HG02642 (cell line): ENCODE results near the gene FRY.

ENCODE experiments used
- ATAC-seq: cut with Tn5 transposase; IDR thresholded peaks from one replicate; pipeline ENCODE4 v1.9.1; 2021; ENCODE audit warnings: mild to moderate bottlenecking; ENCODE audit not compliant: unreplicated experiment, poor library complexity

The FRY gene

DNA sequence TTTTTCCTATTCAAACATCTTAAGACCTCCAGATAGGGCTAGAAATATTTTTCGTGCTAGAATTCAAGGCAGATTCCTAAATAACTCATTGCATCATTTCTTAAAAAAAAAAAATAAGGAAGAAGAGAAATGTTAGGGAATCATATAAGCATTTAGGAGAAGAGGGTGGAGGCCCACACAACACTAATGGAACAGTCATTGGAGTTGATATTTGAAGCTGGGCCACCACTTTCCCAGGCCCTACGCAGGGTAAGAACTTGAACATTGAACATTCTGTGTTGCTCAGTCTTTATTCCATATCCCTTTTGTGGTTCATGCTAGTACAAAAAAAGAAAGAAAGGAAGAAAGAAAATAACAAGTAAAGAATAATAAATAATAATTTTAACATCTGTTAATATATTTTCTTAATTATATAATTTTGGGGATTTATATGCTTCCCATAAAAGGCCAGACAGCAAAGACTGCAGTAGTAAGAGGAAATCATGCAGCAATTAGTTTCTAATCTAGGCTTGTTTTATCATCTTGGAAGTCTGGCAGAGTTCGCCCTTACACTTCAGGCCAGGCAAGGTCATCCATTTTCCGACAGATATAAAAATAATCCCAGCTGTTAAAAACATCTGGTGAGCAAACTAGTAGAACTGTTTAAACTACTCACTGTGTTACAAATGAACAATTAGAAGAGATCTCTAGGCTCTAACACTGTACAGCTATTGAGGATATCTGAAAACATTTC lies 127.7 kb downstream of the FRY start:
- no peak for ATAC-seq

DNA sequence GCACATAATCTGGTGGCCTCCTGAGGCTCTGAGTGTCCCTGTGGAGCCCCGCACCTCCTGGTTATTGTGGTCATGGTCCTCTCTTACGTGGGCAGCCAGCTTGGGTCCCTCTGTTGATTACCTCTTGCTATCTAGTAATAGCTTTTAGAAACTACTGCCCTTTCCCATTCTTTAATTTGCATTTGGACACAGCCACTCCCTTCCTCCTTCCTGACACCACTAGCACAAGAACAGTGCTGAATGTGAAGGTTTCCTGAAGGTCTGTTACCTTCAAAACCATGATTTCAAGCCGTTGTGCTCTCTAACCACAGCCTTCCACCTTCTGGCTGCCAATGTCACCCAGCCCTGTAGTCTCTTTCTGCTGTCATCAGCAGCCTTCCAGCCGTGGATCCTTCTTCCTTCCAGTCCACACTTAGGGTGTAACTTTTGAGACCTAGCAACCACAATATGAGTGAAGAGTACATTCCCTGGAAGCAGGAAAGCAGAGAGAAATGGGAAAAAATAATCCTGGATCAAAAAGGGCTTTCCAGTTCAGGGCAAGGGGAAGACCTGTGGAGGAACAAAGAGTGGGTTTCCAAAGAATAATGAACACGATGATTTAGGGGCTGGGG lies 130.9 kb downstream of the FRY start:
- ATAC-seq, result no peak

DNA sequence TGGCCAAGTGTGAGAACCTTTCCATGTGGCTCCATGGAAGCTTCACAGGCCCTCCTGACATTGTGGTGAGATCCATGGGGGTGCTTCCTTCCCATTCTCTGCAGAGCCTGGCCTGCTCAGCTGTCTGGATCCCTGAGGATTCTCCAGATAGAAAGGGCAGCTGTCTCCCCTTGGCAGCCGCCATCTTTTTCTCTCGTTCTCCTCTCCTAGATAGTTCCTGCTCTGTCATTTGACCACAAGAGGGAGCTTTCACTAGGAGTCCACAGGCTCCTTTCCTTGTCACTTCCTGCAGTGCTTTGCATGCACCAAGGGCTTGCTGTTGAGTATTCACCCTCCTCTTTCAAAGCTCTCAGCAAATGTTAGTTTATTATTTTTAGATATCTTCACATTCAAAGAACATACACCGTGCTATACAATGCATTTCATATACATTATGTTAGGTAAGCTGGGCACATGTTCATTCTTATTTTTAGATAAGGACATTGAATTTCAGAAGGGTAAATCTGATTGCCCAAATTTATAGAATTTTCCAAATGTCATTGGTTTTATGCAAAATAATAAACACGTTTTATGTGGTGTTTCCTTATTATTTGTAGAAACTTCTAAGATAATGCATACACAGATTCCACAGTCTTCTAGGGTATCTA lies 133.2 kb downstream of the FRY start:
- peak; percentile 81 for ATAC-seq

DNA sequence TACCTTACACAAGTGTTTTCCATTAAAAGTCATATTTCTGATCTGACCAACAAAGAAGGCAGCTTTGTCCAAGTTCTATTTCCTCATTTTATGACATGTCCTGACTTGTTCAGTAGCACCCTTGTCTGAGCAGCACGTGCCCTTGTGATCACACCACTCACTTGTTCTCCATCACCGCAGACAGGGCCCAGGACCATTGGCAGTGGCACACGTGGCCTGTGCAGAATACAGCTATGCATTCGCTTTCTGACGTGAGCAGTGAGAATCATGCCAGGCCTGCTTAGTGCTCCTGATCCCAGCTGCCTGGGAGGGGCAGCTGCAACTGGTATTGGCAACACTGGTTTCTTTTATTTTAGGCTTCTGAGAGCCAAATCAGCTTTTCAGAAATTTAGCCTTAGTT lies 134.2 kb downstream of the FRY start:
- no peak for ATAC-seq

DNA sequence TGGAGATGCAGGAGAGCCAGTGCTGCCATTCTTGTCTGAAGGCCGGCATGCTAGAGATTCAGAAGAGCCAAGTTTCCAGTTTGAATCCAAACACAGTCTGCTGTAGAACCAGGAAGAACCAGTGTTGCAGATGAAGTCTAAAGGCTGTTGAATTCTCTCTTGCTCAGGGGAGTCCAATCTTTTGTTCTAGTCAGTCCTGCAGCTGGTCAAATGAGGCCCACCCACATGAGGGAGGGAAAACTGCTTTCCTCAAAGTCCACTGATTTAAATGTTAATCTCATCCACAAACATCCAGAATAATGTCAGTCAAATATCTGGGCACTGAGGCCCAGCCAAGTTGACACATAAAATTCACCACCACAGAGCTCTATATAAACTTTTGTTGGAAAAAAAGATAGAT lies 136.6 kb downstream of the FRY start:
- no peak for ATAC-seq

DNA sequence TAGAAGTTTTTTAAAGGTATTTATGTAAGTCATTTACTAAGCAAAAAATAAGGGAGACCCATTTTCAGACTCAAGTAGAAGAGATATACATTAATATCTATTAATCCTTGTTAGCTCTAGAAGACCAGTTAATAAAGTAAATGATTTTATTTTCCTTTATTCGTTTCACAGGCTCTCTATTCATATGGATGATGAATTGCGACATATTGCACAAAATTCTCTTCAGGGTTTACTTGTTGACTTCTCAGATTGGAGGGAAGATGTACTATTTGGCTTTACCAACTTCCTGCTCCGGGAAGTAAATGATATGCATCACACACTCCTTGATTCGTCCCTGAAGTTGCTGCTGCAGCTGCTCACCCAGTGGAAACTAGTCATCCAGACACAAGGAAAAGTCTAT lies 139.3 kb downstream of the FRY start:
- no peak for ATAC-seq

DNA sequence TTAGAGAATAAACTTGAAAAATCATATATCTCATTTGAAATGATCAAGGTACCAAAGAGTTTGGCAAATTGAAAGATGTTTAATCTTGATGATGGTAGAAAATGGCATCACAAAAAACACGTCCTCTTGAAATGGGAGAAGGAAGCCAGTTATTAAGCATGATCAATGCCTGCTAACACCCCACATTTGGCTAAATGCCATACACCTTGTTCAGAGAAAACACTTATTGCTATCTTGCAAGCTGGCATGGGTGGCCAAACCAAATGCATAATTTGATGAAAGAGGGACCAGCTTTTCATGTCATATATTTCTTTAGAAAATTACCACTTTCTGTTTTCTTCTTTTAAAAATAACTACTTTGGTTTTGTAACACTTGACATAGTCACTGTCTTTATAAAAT lies 142.3 kb downstream of the FRY start:
- ATAC-seq, result no peak

DNA sequence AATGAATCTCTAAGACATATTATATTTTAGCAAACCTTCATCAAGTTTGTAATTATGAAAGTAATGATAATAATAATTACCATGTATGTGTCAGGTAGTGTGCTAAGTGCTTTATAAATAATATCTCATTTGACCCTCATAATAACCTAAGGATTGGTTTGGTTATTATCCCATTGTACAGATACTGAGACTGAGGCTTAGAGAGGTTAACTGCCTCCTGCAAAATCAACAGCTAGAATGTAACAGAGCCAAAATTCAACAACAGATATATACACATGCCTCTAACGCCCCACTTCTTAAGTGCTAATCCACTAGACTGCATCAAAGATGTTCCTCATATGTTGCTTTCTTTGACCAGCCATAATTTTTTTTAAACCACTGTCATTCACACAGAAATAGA lies 142.8 kb downstream of the FRY start:
- ATAC-seq, result no peak

DNA sequence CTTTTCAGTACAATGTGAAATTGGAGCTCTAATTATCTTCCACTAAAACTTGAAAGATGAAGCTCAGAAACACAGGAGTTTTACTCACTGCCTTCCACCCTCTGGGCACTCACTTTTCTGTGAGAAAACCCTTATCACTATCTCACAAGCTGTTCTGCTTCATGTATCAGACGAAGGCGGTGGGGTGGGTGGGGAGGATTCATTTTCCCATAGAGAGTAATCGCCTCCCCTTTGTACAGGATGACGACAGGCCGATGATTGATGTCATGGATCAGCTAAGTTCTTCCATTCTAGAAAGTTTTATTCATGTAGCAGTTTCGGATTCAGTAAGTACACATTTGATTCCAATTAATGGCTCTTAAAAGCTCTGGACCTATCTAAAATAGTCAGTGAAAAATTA lies 143.7 kb downstream of the FRY start:
- no peak for ATAC-seq

DNA sequence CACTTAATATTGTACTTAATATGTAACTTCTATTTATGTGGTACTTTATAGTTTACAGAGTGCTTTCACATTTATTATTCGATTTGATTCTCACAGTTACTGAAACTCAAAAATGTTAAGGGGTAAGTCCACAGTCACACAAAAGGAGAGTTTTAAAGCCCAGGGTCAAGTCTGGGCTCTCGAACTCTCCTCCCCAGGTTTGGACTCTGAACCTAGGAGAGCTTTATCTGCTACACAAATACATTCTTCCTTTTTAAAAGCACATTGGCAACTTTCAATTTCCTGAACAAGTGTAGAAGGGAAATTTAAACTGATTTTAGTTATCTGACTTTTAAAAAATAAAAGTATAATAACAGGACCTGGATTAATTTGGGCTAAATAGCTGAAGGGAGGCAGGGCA lies 144.4 kb downstream of the FRY start:
- ATAC-seq, result no peak

DNA sequence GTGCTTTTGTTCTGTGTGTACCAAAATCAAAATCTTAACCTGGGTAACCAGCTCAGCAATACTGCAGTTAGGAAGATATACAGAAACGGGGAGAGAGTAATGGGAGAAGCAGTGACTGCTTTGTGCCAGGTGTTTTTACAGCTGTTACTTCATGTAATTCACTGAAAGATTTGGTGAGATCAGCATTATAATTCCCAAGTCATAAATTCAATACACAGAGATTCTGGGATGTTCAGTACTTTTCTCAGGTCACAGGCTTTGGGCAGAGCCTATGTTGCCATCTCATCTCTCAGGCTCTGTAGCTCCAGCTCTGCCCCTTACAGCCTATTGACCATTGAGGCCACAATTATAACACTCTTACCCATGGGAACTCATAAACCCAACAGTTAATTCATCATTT lies 145.1 kb downstream of the FRY start:
- no peak for ATAC-seq

DNA sequence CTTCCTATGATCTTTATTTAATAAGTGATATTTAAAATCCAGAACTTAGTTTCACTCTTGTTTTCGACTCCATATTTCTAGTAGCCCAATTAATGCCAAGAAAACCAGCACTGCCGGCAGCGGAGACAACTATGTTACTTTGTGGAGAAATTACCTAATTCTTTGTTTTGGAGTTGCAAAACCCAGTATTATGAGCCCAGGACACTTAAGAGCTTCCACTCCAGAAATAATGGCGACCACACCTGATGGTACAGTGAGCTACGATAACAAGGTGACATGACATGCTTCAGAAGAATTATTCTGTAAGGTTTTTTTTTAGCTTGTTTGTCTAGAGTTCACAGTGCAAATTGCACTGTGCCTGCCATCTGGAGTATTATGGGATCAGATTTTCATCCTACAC lies 147.2 kb downstream of the FRY start:
- ATAC-seq, result no peak

DNA sequence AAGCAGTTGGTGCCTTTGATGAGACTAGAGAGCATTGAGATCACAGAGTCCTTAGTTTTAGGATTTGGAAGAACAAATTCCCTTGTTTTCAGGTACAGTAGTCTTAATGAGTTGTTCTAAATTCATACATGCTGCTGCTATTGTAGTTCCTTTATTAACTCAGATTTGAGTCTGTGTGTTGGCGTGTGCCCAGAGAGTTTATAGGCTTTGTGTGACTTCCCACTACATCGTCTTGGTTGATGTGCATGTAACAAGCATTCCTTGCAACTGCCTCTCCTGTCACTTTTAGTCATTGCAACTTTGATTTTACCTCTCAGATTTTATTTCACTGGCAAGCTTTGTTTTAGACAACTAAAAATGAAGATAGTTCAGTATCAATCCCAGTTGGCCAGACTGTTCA lies 148.1 kb downstream of the FRY start:
- no peak for ATAC-seq

DNA sequence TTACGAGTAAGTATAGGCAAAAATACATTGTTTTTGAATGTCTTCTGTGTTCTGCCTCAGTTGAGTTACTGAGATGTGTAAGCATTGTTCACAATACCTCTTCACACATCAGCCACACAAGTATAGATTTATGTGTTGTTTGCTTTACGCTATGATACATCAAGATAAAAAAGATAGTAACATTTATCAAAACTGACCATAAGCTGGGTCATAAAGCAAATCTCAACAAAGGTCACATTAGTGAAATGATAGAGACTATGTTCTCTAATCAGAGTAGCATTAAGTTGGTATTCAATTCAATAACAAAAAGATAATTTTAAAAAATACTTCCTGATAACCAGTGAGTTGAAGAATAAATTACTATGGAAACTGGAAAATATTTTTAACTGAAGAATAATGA lies 156.1 kb downstream of the FRY start:
- no peak for ATAC-seq

DNA sequence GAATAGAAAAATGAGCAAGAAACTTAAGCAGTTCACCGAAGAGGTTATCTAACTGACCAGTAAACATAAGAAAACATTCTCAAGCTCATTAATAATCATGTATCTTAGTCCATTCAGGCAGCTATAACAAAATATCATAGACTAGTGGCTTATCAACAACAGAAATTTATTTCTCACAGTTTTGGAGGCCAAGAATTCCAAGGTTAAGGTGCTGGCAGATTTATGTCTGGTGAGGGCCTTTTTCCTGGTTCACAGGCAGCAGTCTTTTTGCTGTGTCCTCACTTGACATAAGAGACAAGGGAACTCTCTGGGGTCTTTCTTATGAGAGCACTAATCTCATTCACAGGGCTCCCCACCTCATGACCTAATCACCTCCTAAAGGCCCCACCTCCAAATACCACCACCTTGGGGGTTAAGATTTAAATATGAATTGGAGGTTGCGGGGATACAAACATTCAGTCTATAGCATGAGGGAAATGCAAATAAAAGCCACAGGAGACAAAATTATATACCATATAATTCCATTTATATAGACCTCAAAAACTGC lies 160.0 kb downstream of the FRY start:
- ATAC-seq, result no peak

DNA sequence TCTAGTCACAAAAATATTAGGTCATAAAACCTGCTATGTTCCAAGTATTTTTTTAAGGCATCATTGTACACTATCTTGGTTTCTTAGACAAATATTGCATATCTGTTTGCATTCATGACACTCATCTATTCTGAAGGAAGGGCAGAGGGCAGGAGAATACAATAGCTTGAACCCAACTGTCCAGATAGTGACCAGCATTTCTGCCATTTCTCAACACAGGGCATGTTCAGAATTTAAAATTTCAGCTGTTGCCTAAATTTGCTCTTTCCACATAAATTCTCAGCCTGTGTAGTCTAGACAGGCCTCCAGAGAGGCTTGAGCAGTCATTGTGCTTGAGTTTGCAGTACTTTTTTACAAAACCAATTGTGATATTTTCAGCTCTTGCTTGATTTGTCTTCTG lies 164.1 kb downstream of the FRY start:
- ATAC-seq, result no peak

DNA sequence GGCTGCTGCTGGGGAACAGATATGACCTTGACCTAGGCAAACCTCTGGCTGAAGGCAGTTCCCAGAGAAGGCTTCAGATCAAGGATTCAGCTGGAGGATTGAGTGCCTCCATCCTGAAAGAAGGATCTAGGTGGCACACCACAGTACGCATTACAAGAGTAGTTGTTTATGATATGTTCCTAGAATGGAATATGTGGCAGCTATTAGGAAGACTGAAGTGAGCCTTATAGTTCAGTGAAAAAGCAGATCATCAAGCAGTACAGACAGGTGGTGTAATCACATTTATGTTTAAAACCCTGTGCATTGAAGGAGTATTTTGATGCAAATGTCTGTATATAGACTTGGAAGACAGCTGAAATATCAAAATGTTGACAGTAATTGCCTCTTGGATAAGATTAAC lies 167.6 kb downstream of the FRY start:
- ATAC-seq, result no peak

DNA sequence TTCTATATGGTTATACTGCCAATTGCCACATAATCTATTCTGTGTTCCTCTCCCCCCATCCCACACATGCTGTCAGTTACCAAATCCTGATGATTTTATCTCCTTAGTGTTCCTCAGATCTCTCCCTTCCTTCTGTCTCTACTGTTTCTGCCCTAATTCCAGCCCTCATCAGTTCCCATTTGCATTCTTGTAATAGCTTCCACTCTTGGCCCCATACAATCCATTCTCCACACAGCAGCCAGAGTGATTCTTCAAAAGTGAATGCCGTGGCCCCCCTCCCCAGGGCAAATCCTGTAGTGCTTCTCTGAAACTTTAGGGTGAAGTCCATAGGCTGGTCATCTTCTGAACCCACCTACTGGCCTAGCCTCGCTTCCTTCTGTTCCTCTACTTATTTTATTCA lies 169.2 kb downstream of the FRY start:
- no peak for ATAC-seq

DNA sequence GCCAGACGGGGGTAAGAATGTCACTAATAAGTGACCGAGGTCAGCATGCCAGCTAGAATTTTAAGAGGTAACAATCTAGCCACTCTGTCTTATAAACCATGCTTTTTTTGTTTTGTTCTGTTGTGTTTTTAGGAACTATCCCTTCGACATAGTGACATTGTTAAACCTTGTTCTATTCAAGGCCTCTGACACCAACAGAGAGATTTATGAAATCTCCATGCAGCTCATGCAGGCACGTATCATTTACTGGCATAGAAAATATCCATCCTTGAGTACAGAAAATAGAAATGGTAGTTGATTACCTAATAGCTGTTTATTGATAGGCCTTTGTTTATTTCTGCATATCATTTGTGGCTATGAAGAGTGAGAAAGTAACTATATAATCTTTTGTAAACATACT lies 170.2 kb downstream of the FRY start:
- no peak for ATAC-seq

DNA sequence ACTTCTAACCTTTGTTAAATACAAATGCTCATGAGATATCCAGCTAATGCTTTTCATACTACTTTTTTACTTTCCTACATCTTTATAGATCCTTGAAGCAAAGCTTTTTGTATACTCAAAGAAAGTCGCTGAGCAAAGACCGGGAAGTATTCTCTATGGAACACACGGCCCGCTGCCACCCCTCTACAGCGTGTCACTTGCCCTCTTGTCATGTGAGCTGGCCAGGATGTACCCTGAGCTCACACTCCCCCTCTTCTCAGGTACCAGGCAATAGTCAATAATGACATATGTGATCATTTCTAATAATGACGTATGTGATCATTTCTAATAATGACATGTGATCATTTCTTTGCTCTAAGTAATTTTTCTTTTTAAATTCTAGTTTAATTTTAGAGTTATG lies 170.7 kb downstream of the FRY start:
- no peak for ATAC-seq

DNA sequence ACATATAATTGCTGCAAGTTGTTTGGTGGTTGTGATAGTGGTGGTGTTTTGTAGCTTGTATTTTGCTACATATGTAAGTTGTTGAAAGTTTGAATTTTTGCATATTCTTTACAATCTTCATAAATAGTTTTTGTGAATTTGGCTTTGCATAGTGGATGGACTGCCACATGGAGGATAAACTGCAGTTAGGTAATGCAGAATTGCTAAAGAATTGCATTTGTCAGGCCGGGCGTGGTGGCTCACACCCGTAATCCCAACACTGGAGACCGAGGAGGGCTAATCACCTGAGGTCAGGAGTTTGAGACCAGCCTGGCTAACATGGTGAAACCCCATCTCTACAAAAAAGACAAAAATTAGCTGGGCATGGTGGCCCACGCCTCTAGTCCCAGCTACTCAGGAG lies 171.6 kb downstream of the FRY start:
- no peak for ATAC-seq

DNA sequence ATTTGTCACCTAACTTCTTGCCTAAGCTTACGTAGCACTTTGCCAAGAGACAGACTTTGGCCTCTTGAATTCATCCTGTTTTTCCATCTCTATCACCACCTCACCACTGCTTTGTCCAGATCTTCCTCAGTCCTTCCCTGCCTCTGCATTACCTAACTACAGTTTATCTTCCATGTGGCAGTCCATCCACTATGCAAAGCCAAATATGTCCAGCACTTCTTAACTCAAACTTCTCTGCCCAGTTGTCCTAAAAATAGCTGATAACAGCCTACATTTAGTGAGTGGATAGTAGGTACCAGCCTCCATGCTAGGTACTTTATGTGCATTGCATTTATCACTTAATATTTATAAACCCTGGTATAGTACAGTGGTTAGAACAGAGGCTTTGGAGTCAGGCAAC lies 172.2 kb downstream of the FRY start:
- no peak for ATAC-seq
